ENCODE measurements around the gene HAT1. TPM values are rescaled to one million over a fixed set of nuclear protein-coding genes. Genes with fewer than 3 reads are reported as not detected.
"Not testable (repeated sequence)": the region's sequence is repeated elsewhere in the genome, so short reads cannot be mapped to it uniquely, and the experiment has no call there.

Gene HAT1
- total RNA-seq, 2 donors from 2014 or later, result 58.1 to 74.6 TPM

DNA sequence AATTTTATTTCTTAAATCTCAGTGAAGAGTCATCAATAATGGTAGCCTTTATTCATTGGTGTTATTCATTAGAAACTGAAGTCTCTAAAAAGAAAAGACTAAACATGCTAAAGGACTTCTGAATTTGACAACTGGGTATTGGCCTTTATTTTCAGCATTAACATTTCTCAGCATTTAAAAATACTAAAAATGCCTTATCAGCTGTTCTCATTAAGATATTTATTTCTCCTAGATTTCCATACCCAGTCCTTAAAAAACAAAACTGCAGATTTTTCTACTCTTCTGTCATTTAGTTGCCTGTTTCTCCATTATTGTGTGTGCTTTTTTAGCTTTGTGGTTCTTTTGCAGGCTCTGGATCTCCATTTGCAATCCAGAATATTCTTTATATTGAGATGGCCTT lies 46.2 kb downstream of the HAT1 start:
- Histone ChIP-seq H3K9ac (ENCODE audit: extremely low read depth, low read length, poor library complexity, severe bottlenecking) (no peak overlapping the region), H3K9me3 (ENCODE audit: control insufficient read depth, low read length) (no peaks in the 10 kb centered on the region), H3K27ac (ENCODE audit: low read depth, low read length) (no peak overlapping the region), H3K4me1 (ENCODE audit: control insufficient read depth, insufficient read depth, low read length) (no peaks in the 10 kb centered on the region), H3K36me3 (ENCODE audit: control insufficient read depth, insufficient read depth, low read length) (peaks cover 43% of the 10 kb centered on the region), H3K27me3 (ENCODE audit: control insufficient read depth, insufficient read depth, low read length, poor library complexity, severe bottlenecking) (no peaks in the 10 kb centered on the region), H3K4me3 (ENCODE audit: low read length) (no peak overlapping the region)
- H3K9me3 Mint-ChIP-seq, result no peaks in the 10 kb centered on the region
- no peak for DNase-seq
- no peaks in the 10 kb centered on the region for H3K4me1 Mint-ChIP-seq
- H3K27ac Mint-ChIP-seq, result no peak overlapping the region
- no peak for TF ChIP-seq CTCF (conservative IDR thresholded peaks at IDR 0.05)
- H3K4me3 Mint-ChIP-seq, result no peak overlapping the region
- no peaks in the 10 kb centered on the region for H3K27me3 Mint-ChIP-seq (ENCODE audit: insufficient read depth)
- peaks cover 22% of the 10 kb centered on the region for H3K36me3 Mint-ChIP-seq (ENCODE audit: low read depth)

GRCh38 chr2:171972329-171972982 lies 50.2 kb downstream of the HAT1 start:
- H3K9me3 Mint-ChIP-seq, result no peaks in the 10 kb centered on the region
- no peaks in the 10 kb centered on the region for H3K4me1 Mint-ChIP-seq
- Histone ChIP-seq H3K36me3 (ENCODE audit: control insufficient read depth, insufficient read depth, low read length) (peaks cover 37% of the 10 kb centered on the region), H3K27ac (ENCODE audit: low read depth, low read length) (no peak overlapping the region), H3K9me3 (ENCODE audit: control insufficient read depth, low read length) (no peaks in the 10 kb centered on the region), H3K9ac (ENCODE audit: extremely low read depth, low read length, poor library complexity, severe bottlenecking) (no peak overlapping the region), H3K4me1 (ENCODE audit: control insufficient read depth, insufficient read depth, low read length) (no peaks in the 10 kb centered on the region), H3K27me3 (ENCODE audit: control insufficient read depth, insufficient read depth, low read length, poor library complexity, severe bottlenecking) (no peaks in the 10 kb centered on the region), H3K4me3 (ENCODE audit: low read length) (no peak overlapping the region)
- no peak for TF ChIP-seq CTCF (conservative IDR thresholded peaks at IDR 0.05)
- WGBS, 2 experiments (ENCODE audit: insufficient coverage in 1 of 2, insufficient read length in 1 of 2), result 86 to 95% methylated on average over 2 of the region's 2 CpGs
- H3K36me3 Mint-ChIP-seq (ENCODE audit: low read depth), result peaks cover 34% of the 10 kb centered on the region
- H3K4me3 Mint-ChIP-seq, result no peak overlapping the region
- H3K27me3 Mint-ChIP-seq (ENCODE audit: insufficient read depth), result no peaks in the 10 kb centered on the region
- DNase-seq, result no peak
- no peak overlapping the region for H3K27ac Mint-ChIP-seq

DNA sequence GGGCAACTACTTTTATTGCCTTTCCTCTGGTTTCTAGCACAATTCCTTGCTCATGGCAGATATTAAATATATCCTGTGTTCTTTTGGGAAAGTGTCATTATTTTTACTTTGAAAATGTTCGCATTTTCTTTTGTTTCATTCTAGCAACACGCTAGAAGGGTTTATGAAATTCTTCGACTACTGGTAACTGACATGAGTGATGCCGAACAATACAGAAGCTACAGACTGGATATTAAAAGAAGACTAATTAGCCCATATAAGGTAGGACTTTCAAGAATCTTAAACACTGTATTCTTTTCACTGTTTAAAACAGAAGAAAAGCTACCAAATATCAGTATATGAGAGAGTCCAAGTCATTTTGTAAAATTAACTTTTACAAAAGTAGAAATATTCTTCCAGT lies 56.8 kb downstream of the HAT1 start:
- H3K4me1 Mint-ChIP-seq, result no peaks in the 10 kb centered on the region
- Histone ChIP-seq H3K4me3 (ENCODE audit: low read length) (no peak overlapping the region), H3K36me3 (ENCODE audit: control insufficient read depth, insufficient read depth, low read length) (peaks cover 53% of the 10 kb centered on the region), H3K27me3 (ENCODE audit: control insufficient read depth, insufficient read depth, low read length, poor library complexity, severe bottlenecking) (no peaks in the 10 kb centered on the region), H3K9me3 (ENCODE audit: control insufficient read depth, low read length) (no peaks in the 10 kb centered on the region), H3K27ac (ENCODE audit: low read depth, low read length) (no peak overlapping the region), H3K9ac (ENCODE audit: extremely low read depth, low read length, poor library complexity, severe bottlenecking) (no peak overlapping the region), H3K4me1 (ENCODE audit: control insufficient read depth, insufficient read depth, low read length) (no peaks in the 10 kb centered on the region)
- no peaks in the 10 kb centered on the region for H3K9me3 Mint-ChIP-seq
- no peak overlapping the region for H3K4me3 Mint-ChIP-seq
- no peak for TF ChIP-seq CTCF (conservative IDR thresholded peaks at IDR 0.05)
- peaks cover 63% of the 10 kb centered on the region for H3K36me3 Mint-ChIP-seq (ENCODE audit: low read depth)
- 97 to 98% methylated on average over 4 of the region's 4 CpGs for WGBS, 2 experiments (ENCODE audit: insufficient coverage in 1 of 2, insufficient read length in 1 of 2)
- DNase-seq, result no peak
- H3K27me3 Mint-ChIP-seq (ENCODE audit: insufficient read depth), result no peaks in the 10 kb centered on the region
- H3K27ac Mint-ChIP-seq, result no peak overlapping the region

DNA sequence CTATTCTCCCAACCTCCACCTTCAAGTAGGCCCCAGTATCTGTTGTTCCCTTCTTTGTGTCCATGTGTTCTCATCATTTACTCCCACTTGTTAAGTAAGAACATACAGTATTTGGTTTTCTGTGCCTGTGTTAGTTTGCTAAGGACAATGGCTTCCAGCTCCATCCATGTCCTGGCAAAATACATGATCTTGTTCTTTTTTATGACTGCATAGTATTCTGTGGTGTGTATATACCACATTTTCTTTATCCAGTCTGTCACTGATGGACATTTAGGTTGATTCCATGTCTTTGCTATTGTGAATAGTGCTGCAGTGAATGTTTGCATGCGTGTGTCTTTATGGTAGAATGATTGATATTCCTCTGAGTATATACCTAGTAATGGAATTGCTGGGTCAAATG lies 61.7 kb downstream of the HAT1 start:
- not testable (repeated sequence) for H3K9me3 Mint-ChIP-seq; H3K27ac Mint-ChIP-seq; H3K9ac ChIP-seq (ENCODE audit: extremely low read depth, low read length, poor library complexity, severe bottlenecking); H3K4me3 ChIP-seq (ENCODE audit: low read length); H3K27me3 Mint-ChIP-seq (ENCODE audit: insufficient read depth); DNase-seq; H3K27ac ChIP-seq (ENCODE audit: low read depth, low read length); H3K9me3 ChIP-seq (ENCODE audit: control insufficient read depth, low read length); H3K27me3 ChIP-seq (ENCODE audit: control insufficient read depth, insufficient read depth, low read length, poor library complexity, severe bottlenecking); H3K4me3 Mint-ChIP-seq; H3K4me1 Mint-ChIP-seq; H3K4me1 ChIP-seq (ENCODE audit: control insufficient read depth, insufficient read depth, low read length)
- H3K36me3 Mint-ChIP-seq (ENCODE audit: low read depth), result peaks cover 30% of the 10 kb centered on the region
- peaks cover 44% of the 10 kb centered on the region for H3K36me3 ChIP-seq (ENCODE audit: control insufficient read depth, insufficient read depth, low read length)
- WGBS, 2 experiments (ENCODE audit: insufficient coverage in 1 of 2, insufficient read length in 1 of 2), result 88 to 96% methylated on average over 1 of the region's 1 CpG

All from endodermal cell (in vitro differentiated cells).